ENCODE results near the gene MYCN.

GRCh38 chr2:15949126-15949525 lies 8.8 kb downstream of the MYCN start:
- no peak for TF ChIP-seq EZH2 (IDR thresholded peaks at IDR 0.05; ENCODE audit: borderline replicate concordance, low read length)
- no peak for TF ChIP-seq CTCF (IDR thresholded peaks at IDR 0.05; ENCODE audit: low read length)

All from OCI-LY1 (cell line).